GM08714 (cell line): ENCODE measurements around the gene EFHD2.
"Not testable (repeated sequence)": the region's sequence is repeated elsewhere in the genome, so short reads cannot be mapped to it uniquely, and the experiment has no call there.

ENCODE experiments used
- H3K4me3 ChIP-seq: fragments of 200-500 bp; sonication (Bioruptor generic); 2 replicates; pipeline ENCODE4 v1.5.1; 2014; ENCODE audit warnings: mild to moderate bottlenecking, low read length, inconsistent platforms
- ZNF274 ChIP-seq: IDR thresholded peaks from 2 replicates; pipeline ENCODE4 v1.6.1; 2012; ENCODE audit warnings: mild to moderate bottlenecking, low read depth, low read length

Gene EFHD2

GRCh38 chr1:15426492-15427279 is 17.0 kb downstream of the EFHD2 start:
- no peak overlapping the region for H3K4me3 ChIP-seq
- TF ChIP-seq ZNF274 = no peak

GRCh38 chr1:15427280-15427666 is 17.6 kb downstream of the EFHD2 start:
- no peak overlapping the region for H3K4me3 ChIP-seq
- no peak for TF ChIP-seq ZNF274

GRCh38 chr1:15428252-15428651 is 18.6 kb downstream of the EFHD2 start:
- not testable (repeated sequence) for H3K4me3 ChIP-seq

GRCh38 chr1:15428815-15429435 is 19.2 kb downstream of the EFHD2 start:
- H3K4me3 ChIP-seq = no peak overlapping the region
- TF ChIP-seq ZNF274 = no peak

GRCh38 chr1:15429701-15430149 is 20.0 kb downstream of the EFHD2 start:
- H3K4me3 ChIP-seq = no peak overlapping the region
- no peak for TF ChIP-seq ZNF274

- no peak for TF ChIP-seq ZNF274
- no peak overlapping the region for H3K4me3 ChIP-seq
Observed at GRCh38 chr1:15430787-15431570, 21.3 kb downstream of the EFHD2 start.

GRCh38 chr1:15431571-15431948 is 21.9 kb downstream of the EFHD2 start:
- H3K4me3 ChIP-seq = no peak overlapping the region
- no peak for TF ChIP-seq ZNF274

- H3K4me3 ChIP-seq = no peak overlapping the region
- no peak for TF ChIP-seq ZNF274
Observed at GRCh38 chr1:15432324-15432723, 22.6 kb downstream of the EFHD2 start.

GRCh38 chr1:15433471-15433870 is 23.8 kb downstream of the EFHD2 start:
- TF ChIP-seq ZNF274 = no peak
- H3K4me3 ChIP-seq = no peak overlapping the region

GRCh38 chr1:15434739-15435138 is 25.1 kb downstream of the EFHD2 start:
- H3K4me3 ChIP-seq = not testable (repeated sequence)

- no peak for TF ChIP-seq ZNF274
- H3K4me3 ChIP-seq = no peak overlapping the region
Observed at GRCh38 chr1:15435239-15436077, 25.8 kb downstream of the EFHD2 start.

GRCh38 chr1:15436881-15437442 is 27.3 kb downstream of the EFHD2 start:
- H3K4me3 ChIP-seq = no peak overlapping the region
- no peak for TF ChIP-seq ZNF274

- TF ChIP-seq ZNF274 = no peak
- no peak overlapping the region for H3K4me3 ChIP-seq
Observed at GRCh38 chr1:15439325-15439724, 29.6 kb downstream of the EFHD2 start.

- TF ChIP-seq ZNF274 = no peak
- H3K4me3 ChIP-seq = no peak overlapping the region
Observed at GRCh38 chr1:15440357-15440756, 30.7 kb downstream of the EFHD2 start.
